Measurements from ENCODE around the gene SAMD11.

The SAMD11 gene

GRCh38 chr1:932173-932510 is 8.4 kb downstream of the SAMD11 start:
- DNase-seq (ENCODE audit: low read depth in 2 of 2, low spot score in 1 of 2): no peak

- no peak for DNase-seq (ENCODE audit: low read depth in 2 of 2, low spot score in 1 of 2)
Observed at GRCh38 chr1:932776-933602, 9.3 kb downstream of the SAMD11 start.

GRCh38 chr1:933603-933940 is 9.8 kb downstream of the SAMD11 start:
- no peak for DNase-seq (ENCODE audit: low read depth in 2 of 2, low spot score in 1 of 2)

GRCh38 chr1:934991-935750 is 11.4 kb downstream of the SAMD11 start:
- DNase-seq (ENCODE audit: low read depth in 2 of 2, low spot score in 1 of 2): no peak

- no peak for DNase-seq (ENCODE audit: low read depth in 2 of 2, low spot score in 1 of 2)
Observed at GRCh38 chr1:935751-936231, 12.1 kb downstream of the SAMD11 start.

- no peak for DNase-seq (ENCODE audit: low read depth in 2 of 2, low spot score in 1 of 2)
Observed at GRCh38 chr1:936348-937264, 12.9 kb downstream of the SAMD11 start.

- no peak for DNase-seq (ENCODE audit: low read depth in 2 of 2, low spot score in 1 of 2)
Observed at GRCh38 chr1:937521-937920, 13.8 kb downstream of the SAMD11 start.

- DNase-seq (ENCODE audit: low read depth in 2 of 2, low spot score in 1 of 2): no peak
Observed at GRCh38 chr1:938088-938683, 14.5 kb downstream of the SAMD11 start.

GRCh38 chr1:938711-939489 is 15.2 kb downstream of the SAMD11 start:
- DNase-seq (ENCODE audit: low read depth in 2 of 2, low spot score in 1 of 2): no peak

- DNase-seq (ENCODE audit: low read depth in 2 of 2, low spot score in 1 of 2): no peak
Observed at GRCh38 chr1:939511-940106, 15.9 kb downstream of the SAMD11 start.

- no peak for DNase-seq (ENCODE audit: low read depth in 2 of 2, low spot score in 1 of 2)
Observed at GRCh38 chr1:940107-941014, 16.6 kb downstream of the SAMD11 start.

- DNase-seq (ENCODE audit: low read depth in 2 of 2, low spot score in 1 of 2): no peak
Observed at GRCh38 chr1:941015-941587, 17.4 kb downstream of the SAMD11 start.

GRCh38 chr1:941588-942383 is 18.1 kb downstream of the SAMD11 start:
- DNase-seq (ENCODE audit: low read depth in 2 of 2, low spot score in 1 of 2): no peak

GRCh38 chr1:942411-942821 is 18.7 kb downstream of the SAMD11 start:
- no peak for DNase-seq (ENCODE audit: low read depth in 2 of 2, low spot score in 1 of 2)

- DNase-seq (ENCODE audit: low read depth in 2 of 2, low spot score in 1 of 2): no peak
Observed at GRCh38 chr1:942864-943533, 19.3 kb downstream of the SAMD11 start.

- DNase-seq (ENCODE audit: low read depth in 2 of 2, low spot score in 1 of 2): no peak
Observed at GRCh38 chr1:943545-944340, 20.0 kb downstream of the SAMD11 start.
